Body of pancreas (tissue), 4 donors: ENCODE measurements around the gene EOLA2.
"Not testable (repeated sequence)": the region's sequence is repeated elsewhere in the genome, so short reads cannot be mapped to it uniquely, and the experiment has no call there.

Experiments
- CTCF ChIP-seq, 7 experiments: fragments of 450-650 bp in 4 of 7; fragments of 200-600 bp in 3 of 7; sonication (generic) in 3 of 7; IDR thresholded peaks; one replicate each; pipeline ENCODE4 v1.5.1; 2016 to 2019; ENCODE audit warnings: antibody characterized with exemption in 7 of 7
- POLR2A ChIP-seq, 3 donors: fragments of 450-650 bp; IDR thresholded peaks; one replicate each; pipeline ENCODE4 v1.6.1; 2016; ENCODE audit warnings: antibody characterized with exemption in 3 of 3, mild to moderate bottlenecking in 2 of 3

- not testable (repeated sequence) for TF ChIP-seq CTCF, POLR2A (IDR thresholded peaks at IDR 0.05)
Measured at GRCh38 chrX:149945820-149946219, 7.5 kb upstream of the EOLA2 start.
